GM12891 (cell line): ENCODE results near the gene SIK3.

Source experiments
- POLR2A ChIP-seq: IDR thresholded peaks from 2 replicates; pipeline ENCODE4 v1.6.1; 2011; ENCODE audit warnings: low read depth, low read length, control low read depth
- POLR2AphosphoS5 ChIP-seq: IDR thresholded peaks from 2 replicates; pipeline ENCODE4 v1.6.1; 2011; ENCODE audit warnings: low read depth, low read length, control low read depth

DNA sequence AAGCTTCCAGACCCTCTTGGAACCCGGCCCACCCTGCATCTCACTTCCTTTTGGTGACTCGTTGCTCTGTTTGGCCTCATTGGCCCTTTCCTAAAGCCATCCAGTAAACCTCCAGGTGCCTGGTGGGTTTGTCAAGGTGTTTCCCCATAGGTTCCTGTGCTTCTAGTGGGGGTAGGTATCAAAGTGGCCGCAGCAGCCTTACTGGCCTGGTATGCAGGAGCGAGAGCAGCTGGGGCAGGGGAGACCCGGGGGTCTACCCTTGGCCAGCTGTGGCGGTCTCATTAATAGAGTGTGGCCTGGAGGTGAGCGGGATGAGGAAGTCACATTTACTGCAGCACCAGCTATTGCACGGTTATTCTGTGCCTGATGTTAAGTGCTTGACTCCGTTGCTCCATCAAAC lies 279.2 kb downstream of the SIK3 start:
- no peak for TF ChIP-seq POLR2AphosphoS5
- no peak for TF ChIP-seq POLR2A
